Upper lobe of left lung (tissue), 6 donors: ENCODE results near the gene NAA35. TPM values are rescaled to one million over a fixed set of nuclear protein-coding genes. Genes with fewer than 3 reads are reported as not detected.
A peak's percentile ranks its signal among the peaks of the same experiment; 100 is the strongest.

Experiments
- ATAC-seq, 2 donors: fragments of 200-7000 bp; cut with Tn5 transposase; one replicate each; pipeline ENCODE4 v1.9.1; 2022; ENCODE audit warnings: mild to moderate bottlenecking in 2 of 2, moderate library complexity in 2 of 2; ENCODE audit not compliant: low FRiP score in 2 of 2
- DNase-seq, 2 donors: peaks; one replicate each; pipeline ENCODE4 v3.0.0-alpha.2; 2019 to 2020
- H3K27ac ChIP-seq, 4 donors: fragments of 200-600 bp; sonication (generic); one replicate each; pipeline ENCODE4 v1.5.1; 2016 to 2019
- H3K27me3 ChIP-seq, 4 donors: fragments of 200-600 bp; sonication (generic); one replicate each; pipeline ENCODE4 v1.5.1; 2017 to 2019
- H3K36me3 ChIP-seq, 4 donors: fragments of 200-600 bp; sonication (generic); one replicate each; pipeline ENCODE4 v1.5.1; 2016 to 2019
- H3K4me1 ChIP-seq, 4 donors: fragments of 200-600 bp; sonication (generic); one replicate each; pipeline ENCODE4 v1.5.1; 2018 to 2019
- H3K4me3 ChIP-seq, 4 donors: fragments of 200-600 bp; sonication (generic); one replicate each; pipeline ENCODE4 v1.5.1; 2017 to 2019; ENCODE audit warnings: mild to moderate bottlenecking in 2 of 4, moderate library complexity in 1 of 4
- H3K9me3 ChIP-seq, 4 donors: fragments of 200-600 bp; sonication (generic); one replicate each; pipeline ENCODE4 v1.5.1; 2018 to 2019
- EP300 ChIP-seq, 4 donors: sonication (generic); formaldehyde crosslinking; IDR thresholded peaks; one replicate each; pipeline ENCODE4 v1.5.1; 2017; ENCODE audit warnings: antibody characterized with exemption in 4 of 4, control low read depth in 2 of 4
- POLR2A ChIP-seq, 4 donors: fragments of 450-650 bp; IDR thresholded peaks; one replicate each; pipeline ENCODE4 v1.5.1; 2016 to 2017; ENCODE audit warnings: antibody characterized with exemption in 4 of 4, mild to moderate bottlenecking in 2 of 4
- POLR2AphosphoS5 ChIP-seq, 2 donors: sonication (generic); formaldehyde crosslinking; IDR thresholded peaks; one replicate each; pipeline ENCODE4 v1.5.1; 2017; ENCODE audit warnings: antibody characterized with exemption in 2 of 2
- WGBS, 2 donors: methylation state at CpG; one replicate each; pipeline ENCODE4 v1.1.5; 2017 to 2018; 5-methylcytosine and 5-hydroxymethylcytosine counted together
- total RNA-seq, 6 donors: library from RNA; depleted of rRNA in 4 of 6; stranded (reverse); fragments of >200 nt in 4 of 6; gene quantifications; one replicate each; pipeline versions ENCODE4 v1.1.0 to v1.2.1, GENCODE V29; 2016 to 2021
- TF ChIP-seq, protein P1 (sequence below), 6 experiments: fragments of 450-650 bp in 4 of 6; fragments of 200-600 bp in 2 of 6; sonication (generic) in 2 of 6; IDR thresholded peaks; one replicate each; pipeline ENCODE4 v1.5.1; 2016 to 2019; ENCODE audit warnings: antibody characterized with exemption in 6 of 6
- donor health status: DM: no; HTN: no; CAD: no; lungs with moderate emphysema.
- donor health status: DM: no; HTN: yes; CAD: no; lungs with severe emphysema.

The NAA35 gene
- total RNA-seq, 6 donors from 2014 or later: 9.1 to 25.4 (median 15.5) TPM

DNA sequence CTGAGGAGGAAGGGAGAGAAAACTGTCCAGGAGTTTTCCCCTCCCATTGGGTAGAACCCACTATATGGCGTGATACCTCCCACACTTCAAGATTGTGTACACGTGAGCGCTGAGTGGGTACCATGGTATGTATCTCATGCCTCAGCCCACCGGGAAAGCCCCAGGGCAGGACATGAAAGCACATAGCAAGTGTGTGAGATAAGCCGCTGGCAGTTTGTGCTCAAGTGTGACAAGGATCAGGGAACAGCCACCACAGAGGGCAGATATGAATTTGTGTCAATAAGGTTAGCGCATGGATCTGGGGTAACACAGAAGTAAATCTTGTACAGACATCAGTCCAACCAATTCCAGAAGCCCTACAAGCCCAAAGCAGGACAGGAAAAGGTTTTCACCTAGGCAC, 42.6 kb upstream of the NAA35 start:
- no peaks in the 10 kb centered on the region for H3K4me1 ChIP-seq
- H3K36me3 ChIP-seq: no peaks in the 10 kb centered on the region
- peak in 1 of 2 donors; percentile 63 for ATAC-seq
- DNase-seq: peak in 1 of 2 donors; percentile 22
- TF ChIP-seq, protein P1, sequence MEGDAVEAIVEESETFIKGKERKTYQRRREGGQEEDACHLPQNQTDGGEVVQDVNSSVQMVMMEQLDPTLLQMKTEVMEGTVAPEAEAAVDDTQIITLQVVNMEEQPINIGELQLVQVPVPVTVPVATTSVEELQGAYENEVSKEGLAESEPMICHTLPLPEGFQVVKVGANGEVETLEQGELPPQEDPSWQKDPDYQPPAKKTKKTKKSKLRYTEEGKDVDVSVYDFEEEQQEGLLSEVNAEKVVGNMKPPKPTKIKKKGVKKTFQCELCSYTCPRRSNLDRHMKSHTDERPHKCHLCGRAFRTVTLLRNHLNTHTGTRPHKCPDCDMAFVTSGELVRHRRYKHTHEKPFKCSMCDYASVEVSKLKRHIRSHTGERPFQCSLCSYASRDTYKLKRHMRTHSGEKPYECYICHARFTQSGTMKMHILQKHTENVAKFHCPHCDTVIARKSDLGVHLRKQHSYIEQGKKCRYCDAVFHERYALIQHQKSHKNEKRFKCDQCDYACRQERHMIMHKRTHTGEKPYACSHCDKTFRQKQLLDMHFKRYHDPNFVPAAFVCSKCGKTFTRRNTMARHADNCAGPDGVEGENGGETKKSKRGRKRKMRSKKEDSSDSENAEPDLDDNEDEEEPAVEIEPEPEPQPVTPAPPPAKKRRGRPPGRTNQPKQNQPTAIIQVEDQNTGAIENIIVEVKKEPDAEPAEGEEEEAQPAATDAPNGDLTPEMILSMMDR (IDR thresholded peaks at IDR 0.05): no peak
- WGBS, 2 donors: 49 to 70% methylated on average over 6 of the region's 6 CpGs
- H3K27me3 ChIP-seq: no peaks in the 10 kb centered on the region
- H3K4me3 ChIP-seq: no peak overlapping the region
- no peaks in the 10 kb centered on the region for H3K9me3 ChIP-seq
- H3K27ac ChIP-seq: no peak overlapping the region

GRCh38 chr9:85899388-85899787, 41.6 kb upstream of the NAA35 start:
- DNase-seq (peak in 1 of 2 donors; percentile 55), ATAC-seq (no peak)
- H3K36me3 ChIP-seq: no peaks in the 10 kb centered on the region
- no peak for TF ChIP-seq EP300 (IDR thresholded peaks at IDR 0.05)
- TF ChIP-seq, protein P1 (IDR thresholded peaks at IDR 0.05): no peak
- TF ChIP-seq POLR2AphosphoS5 (IDR thresholded peaks at IDR 0.05): no peak
- no peak for TF ChIP-seq POLR2A (IDR thresholded peaks at IDR 0.05)
- WGBS, 2 donors: 92 to 95% methylated on average over 14 to 16 of the region's 16 CpGs
- H3K27ac ChIP-seq: no peak overlapping the region
- H3K4me3 ChIP-seq: no peak overlapping the region
- H3K27me3 ChIP-seq: no peaks in the 10 kb centered on the region
- H3K9me3 ChIP-seq: no peaks in the 10 kb centered on the region
- no peaks in the 10 kb centered on the region for H3K4me1 ChIP-seq

GRCh38 chr9:85900504-85901201, 40.3 kb upstream of the NAA35 start:
- Histone ChIP-seq H3K4me3 (no peak overlapping the region), H3K27ac (no peak overlapping the region), H3K36me3 (no peaks in the 10 kb centered on the region), H3K4me1 (no peaks in the 10 kb centered on the region), H3K27me3 (no peaks in the 10 kb centered on the region), H3K9me3 (no peaks in the 10 kb centered on the region)
- WGBS, 2 donors: 58 to 63% methylated on average over 9 of the region's 9 CpGs
- TF ChIP-seq POLR2A (IDR thresholded peaks at IDR 0.05): no peak
- TF ChIP-seq, protein P1 (IDR thresholded peaks at IDR 0.05): peak in 1 of 6 experiments; percentile 38
- ATAC-seq (peak in 1 of 2 donors; percentile 29), DNase-seq (no peak)

DNA sequence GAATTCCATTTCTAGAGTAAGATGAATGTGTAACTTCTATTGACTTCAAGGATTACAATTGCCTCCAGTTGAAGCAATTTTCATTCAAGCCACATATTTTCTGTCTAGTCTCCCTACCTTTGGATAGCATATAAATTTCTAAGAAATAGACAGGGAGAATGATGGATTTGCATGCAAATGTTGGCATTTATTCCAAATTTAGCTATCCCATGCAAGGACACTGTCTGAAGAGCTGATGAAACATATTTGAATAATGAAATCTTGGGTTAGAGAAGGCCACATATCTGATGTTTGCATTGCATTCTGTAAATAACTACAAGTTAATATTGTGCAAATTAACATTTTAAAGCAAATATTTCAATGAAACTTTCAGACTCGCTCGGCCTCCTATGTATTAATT, 36.0 kb upstream of the NAA35 start:
- 96 to 97% methylated on average over 2 of the region's 2 CpGs for WGBS, 2 donors
- no peak for ATAC-seq
- Histone ChIP-seq H3K36me3 (no peaks in the 10 kb centered on the region), H3K9me3 (no peaks in the 10 kb centered on the region), H3K27me3 (no peaks in the 10 kb centered on the region), H3K27ac (no peak overlapping the region), H3K4me1 (no peaks in the 10 kb centered on the region), H3K4me3 (no peak overlapping the region)
- TF ChIP-seq EP300 (IDR thresholded peaks at IDR 0.05) (no peak), POLR2AphosphoS5 (IDR thresholded peaks at IDR 0.05) (no peak), POLR2A (IDR thresholded peaks at IDR 0.05) (no peak)
- TF ChIP-seq, protein P1 (IDR thresholded peaks at IDR 0.05): no peak
- DNase-seq: no peak

GRCh38 chr9:85905957-85906356, 35.0 kb upstream of the NAA35 start:
- TF ChIP-seq, protein P1 (IDR thresholded peaks at IDR 0.05): no peak
- TF ChIP-seq EP300 (IDR thresholded peaks at IDR 0.05) (no peak), POLR2A (IDR thresholded peaks at IDR 0.05) (no peak), POLR2AphosphoS5 (IDR thresholded peaks at IDR 0.05) (no peak)

More at GRCh38 chr9:85905957-85906356, 35.0 kb upstream of the NAA35 start:
- WGBS, 2 donors: 62 to 81% methylated on average over 1 of the region's 1 CpG
- Histone ChIP-seq H3K36me3 (no peaks in the 10 kb centered on the region), H3K27me3 (no peaks in the 10 kb centered on the region), H3K27ac (no peak overlapping the region), H3K9me3 (no peaks in the 10 kb centered on the region), H3K4me1 (no peaks in the 10 kb centered on the region), H3K4me3 (no peak overlapping the region)
- no peak for DNase-seq
- ATAC-seq: no peak
